Measurements from ENCODE around the gene FLACC1.

DNA sequence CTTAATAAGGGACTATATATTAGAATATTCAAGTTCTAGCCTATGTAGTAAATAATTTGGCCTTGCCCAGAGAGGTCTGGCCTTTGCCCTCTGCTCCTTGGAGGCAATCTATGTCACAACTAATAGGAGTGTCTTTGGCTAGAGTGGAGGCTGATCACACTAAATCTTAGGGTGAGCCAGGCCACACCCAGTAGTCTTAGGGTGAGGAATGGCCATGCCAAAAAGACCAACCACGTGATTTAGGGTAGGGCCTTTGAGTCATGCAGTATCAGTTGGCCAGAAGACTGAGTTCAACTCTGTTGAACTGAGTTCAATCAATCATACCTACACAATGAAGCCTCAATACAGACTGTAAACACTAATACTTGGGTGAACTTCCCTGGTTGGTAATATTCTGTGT is 26.0 kb upstream of the FLACC1 start:
- TF ChIP-seq ZNF274 (IDR thresholded peaks at IDR 0.05; ENCODE audit: low read depth, low read length) (no peak), YY1 (IDR thresholded peaks at IDR 0.05; ENCODE audit: insufficient read depth, insufficient read length) (no peak), SUZ12 (IDR thresholded peaks at IDR 0.05; ENCODE audit: extremely low read depth, insufficient read depth, insufficient read length) (no peak)

Data from NT2/D1 (cell line).